Retinal pigment epithelial cell (primary cell): ENCODE data around the gene CCDC15.

Experiments used
- DNase-seq: peaks from one replicate; pipeline ENCODE4 v3.0.0-alpha.2; 2010; ENCODE audit warnings: low read depth
- H3K4me3 ChIP-seq: 2 replicates; pipeline ENCODE4 v1.5.1; 2011; ENCODE audit warnings: mild to moderate bottlenecking, low read length, control low read depth, moderate library complexity
- TF ChIP-seq, protein P1 (sequence below): conservative IDR thresholded peaks from 2 replicates; pipeline ENCODE4 v1.5.1; 2011; ENCODE audit warnings: low read depth, low read length, control low read depth, inconsistent platforms

Gene CCDC15

DNA sequence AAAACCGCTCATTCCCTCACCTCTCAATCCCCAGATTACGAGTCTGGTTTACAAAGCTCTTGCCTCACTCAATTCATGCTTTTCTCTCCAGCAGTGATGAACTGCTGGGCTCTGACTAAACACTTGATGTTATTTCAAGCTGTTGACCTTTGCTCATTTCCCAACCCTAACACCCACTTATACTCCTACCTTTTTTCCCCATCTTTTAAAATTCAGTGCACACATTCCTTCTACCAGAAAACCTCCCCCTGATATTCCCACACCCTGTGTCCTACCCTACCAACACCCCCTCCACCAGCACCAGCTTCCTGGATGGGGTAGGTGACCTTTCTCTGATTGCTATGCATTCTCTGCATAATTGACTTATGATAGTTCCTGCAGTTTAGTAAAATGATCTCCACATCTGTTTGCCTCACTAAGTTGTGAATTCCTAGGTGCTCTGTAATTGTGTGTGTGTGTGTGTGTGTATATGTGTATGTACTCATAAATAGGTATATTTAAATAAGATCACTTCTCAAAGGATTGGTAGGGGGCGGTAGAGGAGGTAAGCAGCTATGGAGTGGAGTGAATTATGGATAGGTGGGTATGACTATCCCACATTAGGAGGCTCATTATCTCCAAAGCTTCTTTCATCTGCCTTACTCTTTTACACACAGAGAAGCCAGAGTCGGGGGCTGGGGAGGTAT lies 19.0 kb upstream of the CCDC15 start:
- DNase-seq, result no peak
- TF ChIP-seq, protein P1, sequence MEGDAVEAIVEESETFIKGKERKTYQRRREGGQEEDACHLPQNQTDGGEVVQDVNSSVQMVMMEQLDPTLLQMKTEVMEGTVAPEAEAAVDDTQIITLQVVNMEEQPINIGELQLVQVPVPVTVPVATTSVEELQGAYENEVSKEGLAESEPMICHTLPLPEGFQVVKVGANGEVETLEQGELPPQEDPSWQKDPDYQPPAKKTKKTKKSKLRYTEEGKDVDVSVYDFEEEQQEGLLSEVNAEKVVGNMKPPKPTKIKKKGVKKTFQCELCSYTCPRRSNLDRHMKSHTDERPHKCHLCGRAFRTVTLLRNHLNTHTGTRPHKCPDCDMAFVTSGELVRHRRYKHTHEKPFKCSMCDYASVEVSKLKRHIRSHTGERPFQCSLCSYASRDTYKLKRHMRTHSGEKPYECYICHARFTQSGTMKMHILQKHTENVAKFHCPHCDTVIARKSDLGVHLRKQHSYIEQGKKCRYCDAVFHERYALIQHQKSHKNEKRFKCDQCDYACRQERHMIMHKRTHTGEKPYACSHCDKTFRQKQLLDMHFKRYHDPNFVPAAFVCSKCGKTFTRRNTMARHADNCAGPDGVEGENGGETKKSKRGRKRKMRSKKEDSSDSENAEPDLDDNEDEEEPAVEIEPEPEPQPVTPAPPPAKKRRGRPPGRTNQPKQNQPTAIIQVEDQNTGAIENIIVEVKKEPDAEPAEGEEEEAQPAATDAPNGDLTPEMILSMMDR, result no peak
- no peak overlapping the region for H3K4me3 ChIP-seq

DNA sequence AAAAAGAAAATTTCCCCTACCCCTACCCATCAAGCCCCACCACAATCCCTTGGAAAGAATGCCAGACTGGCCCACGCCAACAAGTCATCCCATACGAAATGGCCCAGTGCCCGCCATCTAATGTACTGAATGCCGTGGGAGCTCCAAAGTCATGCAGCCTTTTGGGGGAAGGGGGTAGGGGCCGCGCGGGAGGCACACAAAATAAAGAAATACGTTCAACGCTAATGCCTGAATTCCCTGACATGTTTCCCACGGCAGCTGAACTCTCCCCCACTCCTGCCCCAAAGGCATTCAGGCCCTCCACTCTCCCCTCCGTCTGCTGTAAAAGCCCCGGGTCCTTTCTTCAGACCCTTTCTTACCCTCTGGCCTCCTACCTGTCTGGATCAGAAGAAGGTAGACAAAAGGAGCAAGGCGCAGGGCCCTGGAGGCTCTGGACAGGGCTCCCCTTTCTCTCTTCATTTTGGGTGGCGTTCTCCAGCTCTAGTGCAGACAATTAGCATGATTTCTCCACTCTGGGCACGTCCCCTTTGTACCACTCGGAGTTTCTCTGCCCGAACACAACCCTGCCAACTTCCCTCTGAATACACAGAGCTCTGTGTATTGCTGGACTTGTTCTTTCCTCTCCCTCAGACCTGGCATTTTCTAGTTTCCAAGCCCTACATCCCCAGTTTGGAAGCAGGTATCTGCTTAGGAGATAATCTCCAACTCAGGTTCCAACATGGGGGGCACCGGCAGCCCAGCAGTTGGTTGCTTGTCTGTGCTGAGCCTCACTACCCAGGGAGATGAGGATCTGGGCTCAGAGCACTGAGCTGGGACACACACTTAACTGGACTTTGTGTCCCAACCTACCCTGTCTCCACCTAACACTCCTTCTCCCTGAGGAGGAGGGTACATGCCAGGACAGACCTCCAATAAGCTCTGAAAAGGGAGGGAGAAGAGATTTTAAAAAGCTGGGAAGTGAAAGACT lies 18.2 kb upstream of the CCDC15 start, which contains the start of gene HEPACAM:
TSS of gene HEPACAM (minus strand) at position 500 of the 967 bp plus-strand sequence. CDS start at position 459, 41 bp downstream.
- DNase-seq, result no peak
- no peak within 1 kb of the TSS for H3K4me3 ChIP-seq
- TF ChIP-seq, protein P1, result no peak

DNA sequence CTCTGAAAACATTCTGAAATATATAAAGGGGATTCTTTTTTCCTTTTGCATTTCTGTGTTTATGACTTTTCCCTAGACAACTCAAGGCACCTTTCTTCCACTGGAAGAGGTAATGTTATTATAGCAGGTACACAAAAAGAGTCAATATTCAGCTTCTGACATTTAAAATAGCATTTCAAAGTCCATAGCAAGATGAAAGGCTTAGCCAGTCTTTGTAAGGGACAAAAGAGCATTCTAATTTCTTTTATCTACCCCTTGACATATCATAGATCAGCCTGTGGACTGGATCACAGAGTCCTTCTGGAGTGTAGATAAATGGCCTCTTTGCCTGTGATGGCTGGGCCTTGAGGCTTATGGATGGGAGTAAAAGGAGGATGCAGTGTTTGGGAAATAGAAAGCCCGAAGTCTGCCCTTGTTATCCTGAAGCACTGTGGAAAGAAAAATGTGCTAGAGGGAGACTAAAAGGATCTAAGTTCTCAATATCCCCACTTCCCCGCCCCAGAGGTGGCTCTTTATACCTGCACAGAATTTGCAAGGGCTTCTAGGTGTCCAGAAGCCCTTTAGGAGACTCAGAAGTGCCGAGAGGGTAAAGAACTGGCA lies 16.6 kb upstream of the CCDC15 start:
- H3K4me3 ChIP-seq, result no peak overlapping the region
- no peak for DNase-seq
- TF ChIP-seq, protein P1, result no peak

DNA sequence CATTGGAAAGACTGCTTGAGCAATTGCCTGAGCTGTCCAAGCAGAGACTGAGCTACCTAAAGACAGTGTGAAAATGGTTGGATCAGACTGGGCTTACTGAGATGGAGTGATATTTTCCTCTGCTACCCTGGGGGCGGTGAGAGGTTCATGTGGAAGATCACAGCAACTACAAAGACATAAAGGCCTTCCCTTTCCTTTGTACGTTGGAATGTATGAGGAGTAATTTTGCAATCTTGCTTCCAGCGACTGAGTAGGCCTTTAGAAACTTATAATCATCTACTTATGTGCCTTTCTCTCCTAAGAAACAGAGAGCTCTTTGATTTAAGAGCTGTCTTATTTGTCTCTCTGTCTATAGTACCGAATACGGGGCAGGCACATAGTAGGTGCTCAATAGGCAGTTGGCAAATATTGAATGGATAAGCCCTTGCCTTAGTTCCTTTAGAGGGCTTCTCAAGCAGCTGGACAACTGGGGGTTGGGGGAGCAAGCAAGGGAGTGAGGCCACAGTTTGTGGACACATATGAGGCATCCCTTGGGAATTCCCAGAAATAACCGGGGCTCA lies 15.7 kb upstream of the CCDC15 start:
- DNase-seq, result no peak
- no peak overlapping the region for H3K4me3 ChIP-seq
- TF ChIP-seq, protein P1, result no peak

DNA sequence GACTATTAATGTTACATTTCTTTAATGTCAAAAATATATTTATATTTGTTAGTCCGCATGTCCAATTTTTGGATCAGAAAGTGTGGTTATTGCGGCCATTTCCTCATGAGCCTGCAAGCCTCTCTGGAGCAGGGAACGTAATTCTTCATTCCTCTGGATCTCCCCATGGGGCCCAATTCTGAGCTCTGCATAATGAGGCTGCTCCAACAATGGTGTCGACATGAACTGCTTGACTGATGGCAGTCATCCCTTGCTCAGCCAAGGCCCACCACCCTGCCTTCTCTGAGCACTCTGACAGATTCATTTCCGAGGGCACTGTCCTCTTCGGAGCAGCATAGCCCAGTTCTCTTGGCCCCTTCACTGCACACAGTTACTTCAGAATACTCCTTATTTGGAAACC lies 15.0 kb upstream of the CCDC15 start:
- DNase-seq, result no peak
- TF ChIP-seq, protein P1, result no peak
- no peak overlapping the region for H3K4me3 ChIP-seq

DNA sequence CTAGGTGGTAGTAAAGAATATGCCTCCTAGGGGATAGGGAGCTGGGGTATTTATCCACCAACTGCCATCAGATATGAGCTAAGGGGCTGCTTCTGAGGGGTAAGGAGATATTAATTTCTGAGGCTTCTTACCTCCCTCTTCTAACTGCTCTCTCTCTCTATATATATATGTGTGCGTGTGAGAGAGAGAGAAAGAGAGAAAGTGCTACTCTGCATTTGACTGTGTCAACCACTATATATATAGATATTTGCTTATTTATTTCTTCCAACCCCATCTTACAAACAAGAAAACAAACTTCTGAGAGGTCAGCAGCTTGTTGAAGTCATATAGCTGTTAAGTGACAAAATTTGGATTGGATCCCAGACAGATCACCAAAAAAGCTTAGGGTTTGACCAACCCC lies 12.3 kb upstream of the CCDC15 start:
- H3K4me3 ChIP-seq, result no peak overlapping the region
- DNase-seq, result no peak
- TF ChIP-seq, protein P1, result no peak
